H1 (cell line): ENCODE measurements around the gene ZC3H7B. TPM values are rescaled to one million over a fixed set of nuclear protein-coding genes. Genes with fewer than 3 reads are reported as not detected.

ENCODE experiments used
- ATF2 ChIP-seq: IDR thresholded peaks from 2 replicates; pipeline ENCODE4 v1.6.1; 2012; ENCODE audit warnings: low read length, inconsistent platforms
- CHD1 ChIP-seq: IDR thresholded peaks from 2 replicates; pipeline ENCODE4 v1.6.1; 2012; ENCODE audit warnings: low read depth, low read length, improper control_type of control experiment
- CHD2 ChIP-seq: IDR thresholded peaks from 2 replicates; pipeline ENCODE4 v1.6.1; 2012; ENCODE audit warnings: low read length, improper control_type of control experiment
- CTBP2 ChIP-seq: IDR thresholded peaks from 2 replicates; pipeline ENCODE4 v1.7.0; 2011; ENCODE audit warnings: borderline replicate concordance, mild to moderate bottlenecking, moderate library complexity, mixed read lengths, low read length; ENCODE audit not compliant: insufficient read depth, insufficient read length
- JUND ChIP-seq: IDR thresholded peaks from 2 replicates; pipeline ENCODE4 v1.6.1; 2011; ENCODE audit warnings: mild to moderate bottlenecking, improper control_type of control experiment, low read length
- NRF1 ChIP-seq: IDR thresholded peaks from 2 replicates; pipeline ENCODE4 v1.6.1; 2011; ENCODE audit warnings: mild to moderate bottlenecking, low read depth, low read length, improper control_type of control experiment
- PHF8 ChIP-seq: fragments of 200-600 bp; sonication (generic); conservative IDR thresholded peaks from 2 replicates; pipeline ENCODE4 v1.7.1; 2012; ENCODE audit warnings: low read depth, mild to moderate bottlenecking, inconsistent platforms, low read length, moderate library complexity
- POU5F1 ChIP-seq: IDR thresholded peaks from 2 replicates; pipeline ENCODE4 v1.6.1; 2011; ENCODE audit warnings: low read depth, mild to moderate bottlenecking, low read length, moderate library complexity
- RFX5 ChIP-seq: IDR thresholded peaks from 2 replicates; pipeline ENCODE4 v1.6.1; 2011; ENCODE audit warnings: low read depth, low read length, improper control_type of control experiment, borderline replicate concordance
- SIN3A ChIP-seq, 2 experiments: IDR thresholded peaks in 1 of 2; conservative IDR thresholded peaks in 1 of 2; 2 replicates each; pipeline ENCODE4 v1.6.1; 2011 to 2012; ENCODE audit warnings: low read length in 2 of 2, improper control_type of control experiment in 1 of 2, low read depth in 1 of 2, mild to moderate bottlenecking in 1 of 2
- SP2 ChIP-seq: IDR thresholded peaks from 2 replicates; pipeline ENCODE4 v1.6.1; 2012; ENCODE audit warnings: mild to moderate bottlenecking, low read length, inconsistent platforms
- TAF1 ChIP-seq: IDR thresholded peaks from 2 replicates; pipeline ENCODE4 v1.6.1; 2011; ENCODE audit warnings: mild to moderate bottlenecking, low read depth, low read length
- ZNF274 ChIP-seq: IDR thresholded peaks from 2 replicates; pipeline ENCODE4 v1.7.0; 2012; ENCODE audit warnings: low read length, borderline replicate concordance; ENCODE audit errors: extremely low read depth
- polyA plus RNA-seq, 7 experiments: library from polyadenylated mRNA; depleted of rRNA in 3 of 7; stranded (reverse) in 5 of 7; unstranded in 2 of 7; fragments of >200 nt in 5 of 7; fragments of 200-250 nt in 2 of 7; gene quantifications; 1 replicate in 5 of 7; 2 replicates in 1 of 7; 4 replicates in 1 of 7; pipeline versions ENCODE4 v1.2.1 to v1.2.3, GENCODE V29; 2011 to 2013; ENCODE audit warnings: missing spikeins in 2 of 7, mixed read lengths in 2 of 7
- total RNA-seq: library from RNA; stranded (reverse); fragmentation: NEBNext Ultra II Directional; extraction: Animal tissue kit (Norgen Biotek cat#: 25700); gene quantifications from 2 replicates; pipeline ENCODE4 v1.2.1, GENCODE V29; 2021
- TF ChIP-seq, protein P1 (sequence below): IDR thresholded peaks from 2 replicates; pipeline ENCODE4 v1.6.1; 2012; ENCODE audit warnings: inconsistent platforms

ZC3H7B gene
- total and polyA plus RNA-seq, 2 of the 8 experiments (the other 6 are each of a cell fraction or from before 2014, with no cell fraction given): 35.5 to 78.6 TPM

- no peak for TF ChIP-seq ATF2
- TF ChIP-seq PHF8: peak; percentile 73
- TF ChIP-seq ZNF274: no peak
- no peak for TF ChIP-seq NRF1
- no peak; the same call in 1 of the 2 replicates for TF ChIP-seq CHD1
- no peak for TF ChIP-seq SP2
- TF ChIP-seq, protein P1, sequence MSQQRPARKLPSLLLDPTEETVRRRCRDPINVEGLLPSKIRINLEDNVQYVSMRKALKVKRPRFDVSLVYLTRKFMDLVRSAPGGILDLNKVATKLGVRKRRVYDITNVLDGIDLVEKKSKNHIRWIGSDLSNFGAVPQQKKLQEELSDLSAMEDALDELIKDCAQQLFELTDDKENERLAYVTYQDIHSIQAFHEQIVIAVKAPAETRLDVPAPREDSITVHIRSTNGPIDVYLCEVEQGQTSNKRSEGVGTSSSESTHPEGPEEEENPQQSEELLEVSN: no peak
- no peak for TF ChIP-seq TAF1
- TF ChIP-seq JUND: no peak
- no peak for TF ChIP-seq CHD2
- TF ChIP-seq CTBP2: no peak
- 0 out of 4 replicates have a peak, but pooled peaks of 1 of the 2 experiments have one; percentile 74 for TF ChIP-seq SIN3A (conservative IDR thresholded peaks at IDR 0.05 in 1 of 2, IDR thresholded peaks at IDR 0.05 in 1 of 2; ENCODE audit: low read depth in 1 of 2, low read length in 2 of 2)
- TF ChIP-seq POU5F1: no peak
- TF ChIP-seq RFX5: no peak
- TF ChIP-seq, all 59 proteins: peak for 3
Measured at GRCh38 chr22:41302021-41302767, 869 bp downstream of the ZC3H7B start (continued).
